ENCODE data around the gene MMD.
"Not testable (repeated sequence)": the region's sequence is repeated elsewhere in the genome, so short reads cannot be mapped to it uniquely, and the experiment has no call there.

Gene MMD

GRCh38 chr17:55421179-55421934, at the start of gene MMD:
Gene MMD (minus strand): TSS chr17:55421835. CDS start chr17:55421695, 140 bp downstream.
- no peak for DNase-seq

- DNase-seq: no peak
These were observed 45.0 kb upstream of the MMD start for GRCh38 chr17:55466671-55467070.

- DNase-seq: not testable (repeated sequence)
These were observed 44.1 kb upstream of the MMD start for GRCh38 chr17:55465771-55466170.

- no peak for DNase-seq
These were observed 42.0 kb upstream of the MMD start for GRCh38 chr17:55463600-55463999.

GRCh38 chr17:55462711-55463110, 41.1 kb upstream of the MMD start:
- no peak for DNase-seq

GRCh38 chr17:55462234-55462633, 40.6 kb upstream of the MMD start:
- no peak for DNase-seq

GRCh38 chr17:55458978-55459377, 37.3 kb upstream of the MMD start:
- DNase-seq: no peak

- no peak for DNase-seq
These were observed 36.8 kb upstream of the MMD start for GRCh38 chr17:55458287-55458900.

- no peak for DNase-seq
These were observed 34.9 kb upstream of the MMD start for GRCh38 chr17:55456307-55457240.

- no peak for DNase-seq
These were observed 33.4 kb upstream of the MMD start for GRCh38 chr17:55454906-55455474.

- DNase-seq: no peak
These were observed 32.4 kb upstream of the MMD start for GRCh38 chr17:55453839-55454557.

- DNase-seq: no peak
These were observed 30.6 kb upstream of the MMD start for GRCh38 chr17:55452139-55452790.

- no peak for DNase-seq
These were observed 30.1 kb upstream of the MMD start for GRCh38 chr17:55451758-55452138.

GRCh38 chr17:55451203-55451641, 29.6 kb upstream of the MMD start:
- no peak for DNase-seq

- DNase-seq: no peak
These were observed 28.7 kb upstream of the MMD start for GRCh38 chr17:55450232-55450825.

- DNase-seq: no peak
These were observed 27.0 kb upstream of the MMD start for GRCh38 chr17:55448681-55449080.

GRCh38 chr17:55446581-55447205, 25.1 kb upstream of the MMD start:
- DNase-seq: no peak

- DNase-seq: not testable (repeated sequence)
These were observed 24.4 kb upstream of the MMD start for GRCh38 chr17:55446004-55446403.

- DNase-seq: no peak
These were observed 23.1 kb upstream of the MMD start for GRCh38 chr17:55444471-55445441.

GRCh38 chr17:55443904-55444303, 22.3 kb upstream of the MMD start:
- no peak for DNase-seq

All from CD4-positive, alpha-beta T cell treated with Interleukin-12 subunit alpha and Interleukin-12 subunit beta, for 1 hour (primary cell).